Endothelial cell of umbilical vein (primary cell): ENCODE results near the gene TREX2. TPM values are rescaled to one million over a fixed set of nuclear protein-coding genes. Genes with fewer than 3 reads are reported as not detected.

ENCODE experiments used
- BruUV-seq: library from RNA; stranded (reverse); fragments of 400-500 nt; replicated peaks from 2 replicates; lab custom pipeline; 2021; lab: Mats Ljungman, UMichigan
- CTCF ChIA-PET: fragments of 300-600, 350-600 bp; sonication (Branson Sonifier 250); formaldehyde crosslinking; loops from one replicate; lab custom pipeline; 2021; ENCODE audit warnings: antibody characterized with exemption, inconsistent platforms; lab: Charles Lee
- POLR2A ChIA-PET: fragments of 300-600, 350-600 bp; sonication (Branson Sonifier 250); formaldehyde crosslinking; loops from one replicate; lab custom pipeline; 2021; ENCODE audit warnings: antibody characterized with exemption, inconsistent platforms; lab: Charles Lee
- DNase-seq: peaks from one replicate; pipeline ENCODE4 v3.0.0-alpha.2; 2011; ENCODE audit warnings: low read depth, low spot score
- FAIRE-seq: peaks from 2 replicates; lab custom pipeline; 2011; peaks lifted over from hg19 to GRCh38; lab: Jason Lieb, UNC
- H2AFZ ChIP-seq: 2 replicates; pipeline ENCODE4 v1.6.0; 2012; ENCODE audit warnings: low read depth, low read length, control low read depth, inconsistent platforms
- H3K27ac ChIP-seq: 2 replicates; pipeline ENCODE4 v1.5.1; 2011; ENCODE audit warnings: low read depth, mild to moderate bottlenecking, control low read depth, low read length, moderate library complexity; ENCODE audit not compliant: insufficient read depth
- H3K27me3 ChIP-seq, 2 experiments: 2 replicates each; pipeline versions ENCODE4 v1.6.0 to v1.6.1; 2011; ENCODE audit warnings: low read length in 2 of 2, mixed read lengths in 1 of 2; ENCODE audit not compliant: control insufficient read depth in 2 of 2, insufficient read depth in 2 of 2
- H3K36me3 ChIP-seq, 2 experiments: 2 replicates in 1 of 2; 3 replicates in 1 of 2; pipeline ENCODE4 v1.5.1; 2011; ENCODE audit warnings: low read length in 2 of 2, mild to moderate bottlenecking in 1 of 2, moderate library complexity in 1 of 2; ENCODE audit not compliant: control insufficient read depth in 2 of 2, insufficient read depth in 2 of 2; ENCODE audit errors: extremely low read depth in 1 of 2
- H3K4me1 ChIP-seq: 3 replicates; pipeline ENCODE4 v1.5.1; 2011; ENCODE audit warnings: mild to moderate bottlenecking, low read length; ENCODE audit not compliant: control insufficient read depth, insufficient read depth; ENCODE audit errors: extremely low read depth
- H3K4me2 ChIP-seq: 2 replicates; pipeline ENCODE4 v1.6.1; 2011; ENCODE audit warnings: low read length, control low read depth, mixed read lengths; ENCODE audit not compliant: insufficient read depth
- H3K4me3 ChIP-seq, 3 experiments: fragments of 200-600 bp in 1 of 3; sonication (generic), shearing (Covaris generic) in 1 of 3; replicated peaks in 1 of 3; 2 replicates each; pipeline ENCODE4 v1.5.1; 2011 to 2016; ENCODE audit warnings: control low read depth in 3 of 3, low read length in 3 of 3, mild to moderate bottlenecking in 2 of 3, inconsistent platforms in 1 of 3, low read depth in 1 of 3, moderate library complexity in 1 of 3; ENCODE audit not compliant: insufficient read depth in 1 of 3
- H3K79me2 ChIP-seq: 2 replicates; pipeline ENCODE4 v1.6.0; 2012; ENCODE audit warnings: low read length, inconsistent platforms; ENCODE audit not compliant: control insufficient read depth, insufficient read depth
- H3K9ac ChIP-seq: replicated peaks from 2 replicates; pipeline ENCODE3; 2011; ENCODE audit warnings: low read length, control low read depth; ENCODE audit not compliant: insufficient read depth; ENCODE audit errors: extremely low read depth
- H3K9me1 ChIP-seq: replicated peaks from 3 replicates; pipeline ENCODE4 v1.6.0; 2011; ENCODE audit warnings: mild to moderate bottlenecking, low read length; ENCODE audit not compliant: control insufficient read depth, insufficient read depth; ENCODE audit errors: extremely low read depth
- H3K9me3 ChIP-seq: replicated peaks from 2 replicates; pipeline ENCODE4 v1.5.1; 2012; ENCODE audit warnings: low read length, inconsistent platforms; ENCODE audit not compliant: control insufficient read depth, insufficient read depth
- H4K20me1 ChIP-seq: replicated peaks from 2 replicates; pipeline ENCODE3; 2011; ENCODE audit warnings: mild to moderate bottlenecking, low read length; ENCODE audit not compliant: control insufficient read depth, insufficient read depth; ENCODE audit errors: extremely low read depth
- FOS ChIP-seq: IDR thresholded peaks from 2 replicates; pipeline ENCODE4 v1.6.1; 2011; ENCODE audit warnings: mild to moderate bottlenecking, low read length, moderate library complexity, borderline replicate concordance; ENCODE audit not compliant: insufficient read depth
- dilution Hi-C: fragments of 300-500 bp; cut with MboI; formaldehyde crosslinking; loops from one replicate; pipeline ENCODE4 v1.15.0; 2019; ENCODE audit warnings: low sequenced_read_pairs; ENCODE audit not compliant: extremely low pct_ligation_motif_present
- intact Hi-C: fragments of 100-400 bp; cut with micrococcal nuclease; formaldehyde crosslinking; loops from one replicate; pipeline ENCODE4 v1.10.0; 2022
- polyA plus RNA-seq, 4 experiments: library from polyadenylated mRNA; depleted of rRNA in 3 of 4; stranded (reverse) in 3 of 4; unstranded in 1 of 4; fragments of >200 nt; gene quantifications; 2 replicates each; pipeline versions ENCODE4 v1.2.1 to v1.2.3, GENCODE V29; 2011 to 2012; ENCODE audit warnings: missing spikeins in 1 of 4
- total RNA-seq: library from RNA; stranded (reverse); gene quantifications from 2 replicates; pipeline ENCODE4 v1.2.3, GENCODE V29; 2021
- TF ChIP-seq, protein P1 (sequence below), 2 donors: IDR thresholded peaks; 1 replicate in 1 of 2; 2 replicates in 1 of 2; pipeline ENCODE4 v1.5.1; 2011; ENCODE audit warnings: low read length in 2 of 2, mild to moderate bottlenecking in 2 of 2, moderate library complexity in 2 of 2, control low read depth in 1 of 2, inconsistent platforms in 1 of 2, low read depth in 1 of 2; ENCODE audit not compliant: insufficient read depth in 1 of 2; ENCODE audit errors: extremely low read depth in 1 of 2

TREX2 gene
- total and polyA plus RNA-seq, 2 donors (not counting 3 experiments of a cell fraction or from before 2014, with no cell fraction given) = 0.82 to 0.99 TPM

DNA sequence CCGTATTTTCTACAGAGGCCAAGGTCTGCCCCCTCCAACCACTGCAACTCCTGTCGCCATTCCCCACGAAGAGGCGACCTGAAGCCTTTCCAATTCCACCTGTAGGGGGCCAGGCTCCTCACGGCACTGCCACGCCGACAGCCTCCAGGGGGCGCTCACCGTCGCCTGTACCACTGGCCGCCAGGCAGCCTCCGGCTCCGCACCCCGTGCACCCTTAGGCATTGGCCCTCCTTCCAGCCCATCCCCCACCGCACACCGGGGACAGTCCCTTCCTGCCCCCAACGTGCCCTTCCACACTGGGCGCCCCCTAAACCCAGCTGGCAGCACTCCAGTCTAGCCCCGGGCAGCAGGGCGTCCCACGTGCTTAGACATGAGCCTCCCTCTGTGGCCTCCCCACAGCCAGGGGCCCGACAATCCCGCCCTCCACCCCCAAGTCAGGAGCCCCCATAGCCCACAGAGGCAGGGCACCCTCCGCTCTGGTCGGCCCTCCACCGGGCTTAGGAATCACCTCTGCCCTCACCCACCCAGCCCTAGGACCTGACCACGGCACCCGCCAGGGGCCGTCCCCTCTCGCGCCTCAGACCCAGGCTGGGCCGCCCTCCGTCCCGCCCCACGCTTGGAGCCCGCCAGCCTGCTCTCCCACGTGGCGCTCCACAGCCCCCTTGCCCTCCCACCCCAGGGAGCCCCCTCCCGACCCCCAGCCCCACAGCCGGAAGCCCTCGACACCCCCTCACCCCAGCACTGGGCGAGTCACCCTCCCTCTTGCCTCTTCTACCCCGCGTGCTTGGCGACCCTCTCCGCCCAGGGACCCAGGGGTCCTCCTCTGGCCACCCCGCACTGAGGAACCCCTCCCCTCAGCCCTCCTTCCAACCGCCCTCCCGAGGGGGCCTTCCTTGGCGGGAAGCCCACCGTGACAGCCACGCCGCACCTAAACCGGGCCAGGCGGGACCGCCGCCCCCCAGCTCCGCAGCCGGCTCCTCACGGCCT is 45.4 kb downstream of the TREX2 start:
- Histone ChIP-seq H3K4me2 (no peak overlapping the region), H3K4me1 (no peaks in the 10 kb centered on the region), H3K4me3 (no peak overlapping the region), H4K20me1 (no peaks in the 10 kb centered on the region), H3K9ac (no peak overlapping the region), H3K27ac (no peak overlapping the region), H3K79me2 (no peaks in the 10 kb centered on the region), H3K9me1 (no peaks in the 10 kb centered on the region), H3K9me3 (no peaks in the 10 kb centered on the region), H2AFZ (no peak overlapping the region), H3K36me3 (no peaks in the 10 kb centered on the region), H3K27me3 (no peaks in the 10 kb centered on the region)
- POLR2A ChIA-PET = no interaction called here
- CTCF ChIA-PET = no interaction called here
- peak; percentile 7 for DNase-seq
- no TSS peak for BruUV-seq
- intact Hi-C loops = no loop called here
- FAIRE-seq = no peak
- TF ChIP-seq, protein P1, sequence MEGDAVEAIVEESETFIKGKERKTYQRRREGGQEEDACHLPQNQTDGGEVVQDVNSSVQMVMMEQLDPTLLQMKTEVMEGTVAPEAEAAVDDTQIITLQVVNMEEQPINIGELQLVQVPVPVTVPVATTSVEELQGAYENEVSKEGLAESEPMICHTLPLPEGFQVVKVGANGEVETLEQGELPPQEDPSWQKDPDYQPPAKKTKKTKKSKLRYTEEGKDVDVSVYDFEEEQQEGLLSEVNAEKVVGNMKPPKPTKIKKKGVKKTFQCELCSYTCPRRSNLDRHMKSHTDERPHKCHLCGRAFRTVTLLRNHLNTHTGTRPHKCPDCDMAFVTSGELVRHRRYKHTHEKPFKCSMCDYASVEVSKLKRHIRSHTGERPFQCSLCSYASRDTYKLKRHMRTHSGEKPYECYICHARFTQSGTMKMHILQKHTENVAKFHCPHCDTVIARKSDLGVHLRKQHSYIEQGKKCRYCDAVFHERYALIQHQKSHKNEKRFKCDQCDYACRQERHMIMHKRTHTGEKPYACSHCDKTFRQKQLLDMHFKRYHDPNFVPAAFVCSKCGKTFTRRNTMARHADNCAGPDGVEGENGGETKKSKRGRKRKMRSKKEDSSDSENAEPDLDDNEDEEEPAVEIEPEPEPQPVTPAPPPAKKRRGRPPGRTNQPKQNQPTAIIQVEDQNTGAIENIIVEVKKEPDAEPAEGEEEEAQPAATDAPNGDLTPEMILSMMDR (IDR thresholded peaks at IDR 0.05; ENCODE audit: extremely low read depth in 1 of 2, insufficient read depth in 1 of 2, low read depth in 1 of 2, low read length in 2 of 2) = peak; percentile 79 to 84
- no peak for TF ChIP-seq FOS
- dilution Hi-C loops = no loop called here
